AG10803 (cell line): Measurements from ENCODE around the gene CDKN2D.

Experiments used
- DNase-seq: peaks from one replicate; pipeline ENCODE4 v3.0.0; 2010; ENCODE audit warnings: low read depth
- H3K4me3 ChIP-seq: 2 replicates; pipeline ENCODE4 v1.5.1; 2011; ENCODE audit warnings: mild to moderate bottlenecking, low read length, control low read depth
- CTCF ChIP-seq: conservative IDR thresholded peaks from 2 replicates; pipeline ENCODE4 v1.5.1; 2011; ENCODE audit warnings: mild to moderate bottlenecking, low read length, control low read depth, inconsistent platforms

Gene CDKN2D

GRCh38 chr19:10557603-10558197, 11.1 kb downstream of the CDKN2D start:
- H3K4me3 ChIP-seq = no peak overlapping the region
- TF ChIP-seq CTCF = no peak
- DNase-seq = no peak

- TF ChIP-seq CTCF = no peak
- H3K4me3 ChIP-seq = no peak overlapping the region
- no peak for DNase-seq
Measured at GRCh38 chr19:10555610-10555973, 13.2 kb downstream of the CDKN2D start.

- no peak for TF ChIP-seq CTCF
- no peak for DNase-seq
Measured at GRCh38 chr19:10554760-10555609, 13.8 kb downstream of the CDKN2D start.

GRCh38 chr19:10553943-10554381, 14.8 kb downstream of the CDKN2D start:
- DNase-seq = no peak
- TF ChIP-seq CTCF = no peak
- no peak overlapping the region for H3K4me3 ChIP-seq

More at GRCh38 chr19:10554760-10555609, 13.8 kb downstream of the CDKN2D start:
- H3K4me3 ChIP-seq = no peak overlapping the region

GRCh38 chr19:10553087-10553667, 15.6 kb downstream of the CDKN2D start:
- no peak for DNase-seq

GRCh38 chr19:10552510-10553053, 16.2 kb downstream of the CDKN2D start:
- no peak for DNase-seq
- no peak overlapping the region for H3K4me3 ChIP-seq
- no peak for TF ChIP-seq CTCF

More at GRCh38 chr19:10553087-10553667, 15.6 kb downstream of the CDKN2D start:
- H3K4me3 ChIP-seq = no peak overlapping the region
- TF ChIP-seq CTCF = no peak
